Neuronal stem cell (in vitro differentiated cells): Measurements from ENCODE around the gene HNRNPUL2.
"Not testable (repeated sequence)": the region's sequence is repeated elsewhere in the genome, so short reads cannot be mapped to it uniquely, and the experiment has no call there.

Source experiments
- DNase-seq: peaks from one replicate; pipeline ENCODE4 v3.0.0-alpha.2; 2013; ENCODE audit warnings: low spot score
- H2AFZ ChIP-seq: one replicate; pipeline ENCODE4 v1.6.1; 2013; ENCODE audit warnings: mild to moderate bottlenecking, low read length, inconsistent platforms
- H2AK5ac ChIP-seq: 2 replicates; pipeline ENCODE4 v1.6.1; 2013; ENCODE audit warnings: low read depth, mild to moderate bottlenecking, inconsistent platforms, low read length, moderate library complexity, mixed read lengths
- H2BK120ac ChIP-seq: 2 replicates; pipeline ENCODE4 v1.6.1; 2013; ENCODE audit warnings: low read depth, mild to moderate bottlenecking, inconsistent platforms, low read length, moderate library complexity, mixed read lengths
- H2BK12ac ChIP-seq: one replicate; pipeline ENCODE4 v1.6.1; 2013; ENCODE audit warnings: low read length, inconsistent platforms
- H2BK15ac ChIP-seq: 2 replicates; pipeline ENCODE4 v1.6.1; 2013; ENCODE audit warnings: mild to moderate bottlenecking, low read length, inconsistent platforms, mixed read lengths
- H2BK5ac ChIP-seq: one replicate; pipeline ENCODE4 v1.6.1; 2013; ENCODE audit warnings: inconsistent platforms, mild to moderate bottlenecking, low read length, moderate library complexity
- H3K14ac ChIP-seq: one replicate; pipeline ENCODE4 v1.6.1; 2013; ENCODE audit warnings: low read length, inconsistent platforms
- H3K18ac ChIP-seq: 2 replicates; pipeline ENCODE4 v1.6.1; 2013; ENCODE audit warnings: low read length, inconsistent platforms
- H3K23ac ChIP-seq: 2 replicates; pipeline ENCODE4 v1.6.1; 2013; ENCODE audit warnings: low read depth, mild to moderate bottlenecking, mixed read lengths, low read length, inconsistent platforms; ENCODE audit not compliant: poor library complexity
- H3K27ac ChIP-seq: replicated peaks from 3 replicates; pipeline ENCODE4 v1.5.1; 2013; ENCODE audit warnings: low read length, inconsistent platforms
- H3K27me3 ChIP-seq, 3 experiments: 2 replicates each; pipeline ENCODE4 v1.6.1; 2013; ENCODE audit warnings: low read length in 3 of 3, mild to moderate bottlenecking in 2 of 3, inconsistent platforms in 1 of 3, low read depth in 1 of 3, mixed read lengths in 1 of 3, moderate library complexity in 1 of 3; ENCODE audit not compliant: control insufficient read depth in 3 of 3, insufficient read depth in 3 of 3
- H3K36me3 ChIP-seq, 2 donors: replicated peaks in 1 of 2; 2 replicates each; pipeline ENCODE4 v1.6.1; 2013; ENCODE audit warnings: low read length in 2 of 2; ENCODE audit not compliant: control insufficient read depth in 2 of 2, insufficient read depth in 2 of 2
- H3K4ac ChIP-seq: 2 replicates; pipeline ENCODE4 v1.6.1; 2013; ENCODE audit warnings: inconsistent platforms, mild to moderate bottlenecking, low read length, moderate library complexity
- H3K4me1 ChIP-seq, 2 donors: 1 replicate in 1 of 2; 2 replicates in 1 of 2; pipeline ENCODE4 v1.6.1; 2013; ENCODE audit warnings: low read length in 2 of 2, low read depth in 1 of 2; ENCODE audit not compliant: control insufficient read depth in 2 of 2, insufficient read depth in 1 of 2
- H3K4me2 ChIP-seq: one replicate; pipeline ENCODE4 v1.6.1; 2013; ENCODE audit warnings: mild to moderate bottlenecking, low read length, inconsistent platforms; ENCODE audit not compliant: insufficient read depth, poor library complexity, severe bottlenecking
- H3K4me3 ChIP-seq, 2 donors: 2 replicates each; pipeline ENCODE4 v1.5.1; 2013; ENCODE audit warnings: low read length in 2 of 2, mild to moderate bottlenecking in 2 of 2, inconsistent platforms in 1 of 2, moderate library complexity in 1 of 2
- H3K79me1 ChIP-seq: one replicate; pipeline ENCODE4 v1.6.1; 2013; ENCODE audit warnings: low read depth, mild to moderate bottlenecking, inconsistent platforms, low read length, moderate library complexity
- H3K9ac ChIP-seq: one replicate; pipeline ENCODE4 v1.6.1; 2013; ENCODE audit warnings: mild to moderate bottlenecking, low read depth, low read length, inconsistent platforms; ENCODE audit not compliant: poor library complexity
- H3K9me3 ChIP-seq, 2 donors: replicated peaks in 1 of 2; 2 replicates each; pipeline versions ENCODE3 to v1.6.1; 2013; ENCODE audit warnings: low read length in 2 of 2, mild to moderate bottlenecking in 2 of 2, inconsistent platforms in 1 of 2, low read depth in 1 of 2, mixed read lengths in 1 of 2, moderate library complexity in 1 of 2; ENCODE audit not compliant: control insufficient read depth in 2 of 2, insufficient read depth in 1 of 2
- H4K8ac ChIP-seq: one replicate; pipeline ENCODE4 v1.6.1; 2013; ENCODE audit warnings: low read depth, mild to moderate bottlenecking, inconsistent platforms, low read length, moderate library complexity
- H4K91ac ChIP-seq: one replicate; pipeline ENCODE4 v1.6.1; 2013; ENCODE audit warnings: low read length, low read depth, mild to moderate bottlenecking, inconsistent platforms; ENCODE audit not compliant: poor library complexity
- whole genome bisulfite sequencing, 2 donors: extraction: QIAGEN DNeasy Blood & Tissue Kit; methylation state at CpG; one replicate each; pipeline ENCODE4 v1.1.7; 2013; ENCODE audit warnings: missing lambda C conversion rate in 2 of 2, mixed read lengths in 1 of 2; ENCODE audit not compliant: insufficient read length in 2 of 2, insufficient replicate concordance in 1 of 2; ENCODE audit errors: extremely low coverage in 2 of 2; 5-methylcytosine and 5-hydroxymethylcytosine counted together

HNRNPUL2 gene

DNA sequence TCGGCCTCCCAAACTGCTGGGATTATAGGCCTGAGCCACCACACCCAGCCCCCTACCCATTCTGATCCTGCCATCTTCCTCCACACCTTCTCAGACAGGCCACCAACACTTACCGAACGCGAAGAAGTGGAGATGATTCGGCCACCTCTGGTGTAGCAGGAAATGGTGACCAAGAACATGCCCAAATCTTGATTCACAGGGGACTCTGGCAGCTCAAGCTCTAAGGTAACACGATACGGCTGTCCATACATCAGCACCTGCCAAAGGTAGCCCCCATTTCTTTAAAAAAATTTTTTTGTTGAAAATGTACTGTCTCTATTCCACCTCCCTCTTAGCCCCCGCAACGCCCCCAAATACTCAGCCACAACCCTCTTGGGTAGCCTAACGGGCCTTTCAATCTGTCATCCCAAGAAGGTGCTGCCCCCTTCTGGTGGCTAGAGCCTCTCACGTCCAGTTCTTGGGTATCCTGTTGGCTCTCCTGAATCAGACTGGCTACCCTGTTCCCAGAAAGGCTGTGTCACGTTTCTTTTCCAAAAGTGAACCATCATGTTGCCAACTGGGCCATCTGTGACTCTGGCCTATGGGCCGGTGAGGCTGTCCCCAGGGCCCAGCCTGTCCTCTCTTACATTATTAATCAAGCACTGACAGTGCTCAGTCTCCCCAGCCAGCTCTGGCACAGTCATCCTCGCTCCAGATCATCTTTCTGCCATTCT is 32.6 kb downstream of the HNRNPUL2 start:
- no peaks in the 10 kb centered on the region for H3K27me3 ChIP-seq

DNA sequence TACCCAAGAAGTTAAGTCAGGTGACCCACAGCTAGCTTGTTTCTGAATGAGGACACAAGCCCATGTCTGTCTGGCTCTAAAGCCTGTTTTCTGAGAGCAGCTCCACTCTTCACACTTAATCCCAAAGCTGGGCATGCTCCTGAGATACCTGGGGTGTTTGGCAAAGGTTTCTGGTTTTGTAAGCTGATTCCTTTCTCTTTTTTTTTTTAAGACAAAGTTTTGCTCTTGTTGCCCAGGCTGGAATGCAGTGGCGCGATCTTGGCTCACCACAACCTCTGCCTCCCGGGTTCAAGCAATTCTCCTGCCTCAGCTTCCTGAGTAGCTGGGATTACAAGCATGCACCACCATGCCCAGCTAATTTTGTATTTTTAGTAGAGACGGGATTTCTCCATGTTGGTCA is 33.6 kb downstream of the HNRNPUL2 start:
- H3K4me2 ChIP-seq, DNase-seq, H2BK5ac ChIP-seq, H3K27ac ChIP-seq, H3K18ac ChIP-seq, H3K4ac ChIP-seq, H3K4me3 ChIP-seq, H3K27me3 ChIP-seq, H2AFZ ChIP-seq, H2BK15ac ChIP-seq, H3K14ac ChIP-seq, H2AK5ac ChIP-seq, H3K23ac ChIP-seq, H3K9ac ChIP-seq, H2BK12ac ChIP-seq, H3K79me1 ChIP-seq, H3K9me3 ChIP-seq, H3K4me1 ChIP-seq, H4K91ac ChIP-seq, H2BK120ac ChIP-seq, H4K8ac ChIP-seq: not testable (repeated sequence)
- WGBS, 2 donors = no CpG with 5 or more reads among the region's 4 CpGs
- H3K36me3 ChIP-seq = peaks cover 31 to 72% of the 10 kb centered on the region in 2 donors

More for the DNA sequence above, 32.6 kb downstream of the HNRNPUL2 start:
- no peaks in the 10 kb centered on the region for H3K9me3 ChIP-seq
- H2BK15ac ChIP-seq = no peak overlapping the region
- no peaks in the 10 kb centered on the region for H3K79me1 ChIP-seq
- no peak overlapping the region for H2AK5ac ChIP-seq
- H3K4me3 ChIP-seq = no peak overlapping the region
- H2AFZ ChIP-seq = no peak overlapping the region
- no peak overlapping the region for H3K4ac ChIP-seq
- H3K18ac ChIP-seq = no peak overlapping the region
- no CpG with 5 or more reads among the region's 14 CpGs for WGBS, 2 donors
- H2BK5ac ChIP-seq = no peak overlapping the region
- no peak overlapping the region for H4K91ac ChIP-seq
- no peak overlapping the region for H3K27ac ChIP-seq
- H3K14ac ChIP-seq = no peak overlapping the region
- H3K9ac ChIP-seq = no peak overlapping the region
- H4K8ac ChIP-seq = no peak overlapping the region
- no peaks in the 10 kb centered on the region for H3K4me1 ChIP-seq
- no peak overlapping the region for H2BK120ac ChIP-seq
- DNase-seq = peak; percentile 77
- H3K36me3 ChIP-seq = peaks cover 31 to 70% of the 10 kb centered on the region in 2 donors
- no peak overlapping the region for H2BK12ac ChIP-seq
- H3K4me2 ChIP-seq = no peak overlapping the region
- H3K23ac ChIP-seq = no peak overlapping the region

DNA sequence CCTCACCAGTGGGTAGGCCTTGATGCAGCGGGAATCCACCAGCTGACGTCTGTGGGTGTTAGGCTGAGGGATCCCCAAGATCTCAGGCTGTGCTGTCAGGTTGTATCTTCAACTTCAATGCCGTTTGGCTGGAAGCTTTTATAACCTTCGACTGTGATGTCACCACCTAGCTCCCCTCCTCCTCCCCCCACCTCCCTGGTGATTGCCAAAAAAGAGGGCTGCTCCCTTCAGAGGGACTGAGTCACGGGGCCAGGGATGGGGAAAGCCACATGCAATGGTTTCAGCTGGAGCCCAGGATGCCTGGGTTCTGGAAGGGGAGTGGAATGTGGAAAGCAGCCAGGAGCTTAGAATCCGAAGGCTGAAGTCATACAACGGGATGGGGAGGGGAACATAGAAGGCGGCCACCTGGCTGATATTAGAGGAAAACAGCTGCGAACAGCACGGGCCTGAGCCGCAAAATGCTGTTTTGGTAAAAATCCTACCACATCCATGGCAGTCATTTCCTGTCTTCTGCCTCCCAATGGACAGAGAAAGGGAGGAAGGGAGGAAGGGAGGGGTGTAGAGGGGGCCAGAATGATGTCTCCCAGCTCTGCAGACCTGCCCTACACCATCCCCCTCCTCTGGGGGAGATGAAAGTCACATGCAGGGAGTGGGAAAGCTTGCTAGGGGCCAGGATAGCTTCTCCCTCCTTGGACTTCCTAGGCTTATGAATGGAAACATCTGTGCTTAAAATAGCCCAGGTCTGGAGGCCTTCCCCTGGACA is 37.7 kb downstream of the HNRNPUL2 start, which contains the start of gene LRRN4CL:
LRRN4CL (minus strand) TSS at position 110 of the 763 bp plus-strand sequence. CDS start 1,022 bp downstream, outside the sequence.
- Histone ChIP-seq H3K27me3 (no peaks in the 10 kb centered on the region), H3K23ac (peak within 1 kb of the TSS; percentile 65), H3K27ac (no peak within 1 kb of the TSS), H3K4me1 (no peaks in the 10 kb centered on the region), H2BK5ac (peak within 1 kb of the TSS; percentile 24), H3K9ac (no peak within 1 kb of the TSS), H2BK12ac (no peak within 1 kb of the TSS), H2AK5ac (no peak within 1 kb of the TSS), H3K4me2 (no peak within 1 kb of the TSS), H3K9me3 (no peaks in the 10 kb centered on the region), H4K8ac (no peak within 1 kb of the TSS), H3K36me3 (peaks cover 29 to 53% of the 10 kb centered on the region in 2 donors), H2AFZ (no peak within 1 kb of the TSS), H3K14ac (no peak within 1 kb of the TSS), H4K91ac (no peak within 1 kb of the TSS), H2BK15ac (no peak within 1 kb of the TSS), H3K4me3 (no peak within 1 kb of the TSS), H3K18ac (no peak within 1 kb of the TSS), H3K4ac (no peak within 1 kb of the TSS), H2BK120ac (no peak within 1 kb of the TSS), H3K79me1 (no peaks in the 10 kb centered on the region)
- no CpG with 5 or more reads among the region's 11 CpGs for WGBS, 2 donors
- no peak for DNase-seq

DNA sequence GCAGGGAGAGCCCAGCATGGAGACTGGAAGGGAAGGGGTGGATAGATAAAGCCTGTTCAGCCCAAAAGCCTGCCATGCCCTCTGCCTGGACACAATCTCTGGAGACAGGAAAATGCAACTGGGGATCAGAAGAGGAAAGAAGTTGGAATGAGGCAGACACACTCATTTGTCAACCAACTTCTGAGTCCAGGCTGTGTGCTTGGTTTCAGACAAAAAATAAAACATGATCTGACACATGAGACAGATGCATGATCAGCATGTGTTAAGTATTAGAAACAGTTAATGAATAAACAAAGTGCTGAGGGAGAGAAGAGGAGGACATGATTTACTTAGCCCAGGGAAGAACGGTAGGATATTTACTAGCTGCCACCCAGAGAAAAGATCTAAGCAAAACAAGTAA is 38.8 kb downstream of the HNRNPUL2 start:
- no peak overlapping the region for H3K18ac ChIP-seq
- peaks cover 26 to 43% of the 10 kb centered on the region in 2 donors for H3K36me3 ChIP-seq
- peak overlapping the region; percentile 24 for H2BK5ac ChIP-seq
- H3K27ac ChIP-seq = no peak overlapping the region
- DNase-seq = no peak
- H3K14ac ChIP-seq = no peak overlapping the region
- no peaks in the 10 kb centered on the region for H3K27me3 ChIP-seq
- no peak overlapping the region for H3K4me2 ChIP-seq
- no peak overlapping the region for H2AFZ ChIP-seq
- H3K9me3 ChIP-seq = no peaks in the 10 kb centered on the region
- WGBS, 2 donors = no CpG with 5 or more reads among the region's 1 CpG
- no peak overlapping the region for H4K8ac ChIP-seq
- H3K4me3 ChIP-seq = no peak overlapping the region
- H3K79me1 ChIP-seq = no peaks in the 10 kb centered on the region
- H4K91ac ChIP-seq = no peak overlapping the region
- H2BK120ac ChIP-seq = no peak overlapping the region
- no peak overlapping the region for H2AK5ac ChIP-seq
- H3K4ac ChIP-seq = no peak overlapping the region
- no peak overlapping the region for H2BK15ac ChIP-seq
- no peak overlapping the region for H2BK12ac ChIP-seq
- peak overlapping the region; percentile 65 for H3K23ac ChIP-seq
- H3K9ac ChIP-seq = no peak overlapping the region
- H3K4me1 ChIP-seq = no peaks in the 10 kb centered on the region
